Adipocyte (in vitro differentiated cells): Measurements from ENCODE around the gene ARHGEF28.
A peak's percentile ranks its signal among the peaks of the same experiment; 100 is the strongest.

Experiments used
- DNase-seq: peaks from one replicate; pipeline ENCODE4 v3.0.0-alpha.2; 2015; ENCODE audit warnings: low read depth
- H3K27me3 ChIP-seq: replicated peaks from 2 replicates; pipeline ENCODE4 v1.7.0; 2013; ENCODE audit warnings: mild to moderate bottlenecking, low read length, moderate library complexity; ENCODE audit not compliant: control insufficient read depth, insufficient read depth
- H3K36me3 ChIP-seq: 2 replicates; pipeline ENCODE4 v1.7.0; 2013; ENCODE audit warnings: low read length, mild to moderate bottlenecking, moderate library complexity; ENCODE audit not compliant: control insufficient read depth, insufficient read depth, severe bottlenecking
- H3K4me1 ChIP-seq: 2 replicates; pipeline ENCODE4 v1.7.0; 2013; ENCODE audit warnings: mild to moderate bottlenecking, low read length, moderate library complexity; ENCODE audit not compliant: control insufficient read depth, insufficient read depth
- H3K4me3 ChIP-seq: 2 replicates; pipeline ENCODE4 v1.7.0; 2013; ENCODE audit warnings: mild to moderate bottlenecking, low read length, moderate library complexity
- H3K9ac ChIP-seq: 2 replicates; pipeline ENCODE4 v1.7.0; 2013; ENCODE audit warnings: mild to moderate bottlenecking, low read length, moderate library complexity
- H3K9me3 ChIP-seq: 2 replicates; pipeline ENCODE4 v1.7.0; 2013; ENCODE audit warnings: mild to moderate bottlenecking, low read length, moderate library complexity; ENCODE audit not compliant: control insufficient read depth

Gene ARHGEF28

GRCh38 chr5:73624888-73625287, 1.1 kb upstream of the ARHGEF28 start:
- Histone ChIP-seq H3K4me1 (peaks cover 5% of the 10 kb centered on the region), H3K9ac (no peak overlapping the region), H3K4me3 (no peak overlapping the region), H3K36me3 (no peaks in the 10 kb centered on the region), H3K9me3 (no peaks in the 10 kb centered on the region), H3K27me3 (peaks cover 4% of the 10 kb centered on the region)
- DNase-seq = no peak

- Histone ChIP-seq H3K36me3 (no peaks in the 10 kb centered on the region), H3K4me1 (peaks cover 5% of the 10 kb centered on the region), H3K9ac (peak overlapping the region; percentile 79), H3K27me3 (peaks cover 7% of the 10 kb centered on the region), H3K9me3 (no peaks in the 10 kb centered on the region), H3K4me3 (peak overlapping the region; percentile 81)
- no peak for DNase-seq
Measured at GRCh38 chr5:73625372-73625943, 538 bp upstream of the ARHGEF28 start.

GRCh38 chr5:73626814-73627313, 868 bp downstream of the ARHGEF28 start:
- Histone ChIP-seq H3K4me1 (peaks cover 5% of the 10 kb centered on the region), H3K4me3 (peak overlapping the region; percentile 84), H3K9me3 (no peaks in the 10 kb centered on the region), H3K9ac (peak overlapping the region; percentile 78), H3K36me3 (no peaks in the 10 kb centered on the region), H3K27me3 (peaks cover 8% of the 10 kb centered on the region)
- no peak for DNase-seq

- H3K9me3 ChIP-seq = no peaks in the 10 kb centered on the region
- no peak overlapping the region for H3K4me3 ChIP-seq
- H3K36me3 ChIP-seq = no peaks in the 10 kb centered on the region
- no peak for DNase-seq
- H3K4me1 ChIP-seq = peaks cover 5% of the 10 kb centered on the region
- H3K9ac ChIP-seq = no peak overlapping the region
- peaks cover 8% of the 10 kb centered on the region for H3K27me3 ChIP-seq
Measured at GRCh38 chr5:73629456-73629855, 3.5 kb downstream of the ARHGEF28 start.

- Histone ChIP-seq H3K4me1 (no peaks in the 10 kb centered on the region), H3K4me3 (no peak overlapping the region), H3K9me3 (no peaks in the 10 kb centered on the region), H3K27me3 (peaks cover 8% of the 10 kb centered on the region), H3K36me3 (no peaks in the 10 kb centered on the region), H3K9ac (no peak overlapping the region)
- DNase-seq = no peak
Measured at GRCh38 chr5:73630765-73631164, 4.8 kb downstream of the ARHGEF28 start.

- no peaks in the 10 kb centered on the region for H3K4me1 ChIP-seq
- H3K9ac ChIP-seq = no peak overlapping the region
- no peak overlapping the region for H3K4me3 ChIP-seq
- no peaks in the 10 kb centered on the region for H3K9me3 ChIP-seq
- peaks cover 8% of the 10 kb centered on the region for H3K27me3 ChIP-seq
- DNase-seq = no peak
- H3K36me3 ChIP-seq = no peaks in the 10 kb centered on the region
Measured at GRCh38 chr5:73631500-73631899, 5.5 kb downstream of the ARHGEF28 start.

GRCh38 chr5:73633060-73633459, 7.1 kb downstream of the ARHGEF28 start:
- no peak for DNase-seq
- Histone ChIP-seq H3K27me3 (peaks cover 5% of the 10 kb centered on the region), H3K9ac (no peak overlapping the region), H3K4me1 (no peaks in the 10 kb centered on the region), H3K9me3 (no peaks in the 10 kb centered on the region), H3K4me3 (no peak overlapping the region), H3K36me3 (no peaks in the 10 kb centered on the region)

- DNase-seq = no peak
- Histone ChIP-seq H3K4me1 (peaks cover 22% of the 10 kb centered on the region), H3K4me3 (no peak overlapping the region), H3K36me3 (no peaks in the 10 kb centered on the region), H3K27me3 (no peaks in the 10 kb centered on the region), H3K9ac (no peak overlapping the region), H3K9me3 (no peaks in the 10 kb centered on the region)
Measured at GRCh38 chr5:73636408-73636807, 10.4 kb downstream of the ARHGEF28 start.

GRCh38 chr5:73637565-73637964, 11.6 kb downstream of the ARHGEF28 start:
- Histone ChIP-seq H3K9me3 (no peaks in the 10 kb centered on the region), H3K9ac (no peak overlapping the region), H3K4me3 (no peak overlapping the region), H3K36me3 (no peaks in the 10 kb centered on the region), H3K4me1 (peaks cover 23% of the 10 kb centered on the region), H3K27me3 (no peaks in the 10 kb centered on the region)
- DNase-seq = no peak

GRCh38 chr5:73638344-73639095, 12.5 kb downstream of the ARHGEF28 start:
- Histone ChIP-seq H3K36me3 (no peaks in the 10 kb centered on the region), H3K4me3 (no peak overlapping the region), H3K9me3 (no peaks in the 10 kb centered on the region), H3K4me1 (peaks cover 23% of the 10 kb centered on the region), H3K9ac (no peak overlapping the region), H3K27me3 (no peaks in the 10 kb centered on the region)
- peak; percentile 67 for DNase-seq

GRCh38 chr5:73640861-73641320, 14.9 kb downstream of the ARHGEF28 start:
- no peak overlapping the region for H3K9ac ChIP-seq
- H3K36me3 ChIP-seq = no peaks in the 10 kb centered on the region
- no peaks in the 10 kb centered on the region for H3K27me3 ChIP-seq
- no peaks in the 10 kb centered on the region for H3K9me3 ChIP-seq
- peak; percentile 41 for DNase-seq
- H3K4me1 ChIP-seq = peaks cover 23% of the 10 kb centered on the region
- no peak overlapping the region for H3K4me3 ChIP-seq
